ENCODE data around the gene NPAS2.

NPAS2 gene

DNA sequence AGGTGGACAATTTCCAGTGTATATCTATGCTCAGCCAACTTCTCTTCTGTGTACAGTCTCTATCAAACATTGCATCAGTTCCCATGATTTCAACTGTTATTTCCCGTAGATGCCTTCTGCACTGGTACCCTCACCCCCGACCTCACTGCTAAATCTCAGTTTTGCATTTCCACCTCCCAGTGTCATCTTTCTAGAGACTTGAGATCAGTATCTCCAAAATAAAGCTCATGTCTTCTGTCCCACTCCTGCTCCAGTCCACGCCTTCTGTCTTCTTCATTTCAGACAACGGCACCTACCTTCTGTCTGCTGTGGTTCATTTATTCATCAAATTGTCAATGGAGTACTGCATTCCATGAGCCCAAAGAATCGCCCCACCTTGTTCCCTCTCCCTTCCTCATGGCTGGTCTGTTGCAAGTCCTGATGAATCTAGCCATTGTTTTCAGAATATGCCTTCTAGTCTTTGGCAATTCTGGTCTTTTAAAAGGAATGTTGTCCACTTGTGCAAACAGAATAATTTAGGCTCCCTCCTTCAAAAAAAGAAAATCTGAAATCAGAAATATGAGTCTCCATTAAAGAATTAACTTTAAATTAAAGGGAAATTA lies 23.3 kb upstream of the NPAS2 start:
- no peak for DNase-seq

DNA sequence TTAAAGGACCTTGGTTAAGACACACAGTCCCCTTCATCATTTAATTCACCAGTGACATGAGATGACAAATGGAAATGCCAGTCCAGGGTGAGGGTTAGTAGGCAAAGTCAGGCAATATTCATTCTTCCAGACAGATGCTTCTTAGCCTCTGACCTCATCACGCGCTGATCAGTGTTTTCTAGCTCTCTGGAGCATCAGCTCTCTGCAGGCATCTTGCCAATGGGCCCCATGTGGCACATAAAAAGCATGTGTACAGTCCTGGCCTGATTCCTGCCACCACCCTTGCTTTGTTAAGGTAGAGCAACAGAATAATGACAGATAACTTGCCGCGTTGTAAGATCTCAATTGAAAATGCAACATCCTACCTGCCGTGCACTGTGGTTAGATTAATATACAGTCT lies 20.3 kb upstream of the NPAS2 start:
- no peak for DNase-seq

- no peak for DNase-seq
Measured at GRCh38 chr2:100800915-100801314, 19.0 kb upstream of the NPAS2 start.

- no peak for DNase-seq
Measured at GRCh38 chr2:100801402-100801801, 18.5 kb upstream of the NPAS2 start.

GRCh38 chr2:100802066-100802465 lies 17.9 kb upstream of the NPAS2 start:
- DNase-seq = no peak

- DNase-seq = no peak
Measured at GRCh38 chr2:100803334-100803733, 16.6 kb upstream of the NPAS2 start.

- DNase-seq = no peak
Measured at GRCh38 chr2:100806550-100806949, 13.4 kb upstream of the NPAS2 start.

- DNase-seq = no peak
Measured at GRCh38 chr2:100807707-100808106, 12.2 kb upstream of the NPAS2 start.

- no peak for DNase-seq
Measured at GRCh38 chr2:100808582-100808981, 11.4 kb upstream of the NPAS2 start.

DNA sequence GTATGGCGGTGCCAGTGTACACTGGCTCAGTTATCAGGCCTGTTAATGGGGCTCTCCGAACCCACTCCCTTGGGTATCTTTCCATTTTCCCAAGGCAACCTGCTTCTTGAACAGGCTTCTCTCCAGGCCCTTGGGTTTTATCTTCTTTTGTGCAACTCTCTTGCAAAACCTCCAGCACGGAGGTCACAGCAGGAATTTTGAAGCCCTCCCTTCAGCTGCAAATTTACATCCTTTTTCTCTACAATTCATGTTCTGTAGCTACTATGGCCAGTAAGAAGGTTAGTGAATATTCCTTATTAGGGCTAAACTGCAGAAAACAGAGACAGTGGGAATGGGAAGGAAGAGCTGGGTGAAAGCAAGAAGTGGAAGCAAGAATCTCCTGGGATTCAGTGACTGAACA lies 10.4 kb upstream of the NPAS2 start:
- no peak for DNase-seq

GRCh38 chr2:100810603-100811145 lies 9.3 kb upstream of the NPAS2 start:
- no peak for DNase-seq

- no peak for DNase-seq
Measured at GRCh38 chr2:100812116-100812515, 7.8 kb upstream of the NPAS2 start.

DNA sequence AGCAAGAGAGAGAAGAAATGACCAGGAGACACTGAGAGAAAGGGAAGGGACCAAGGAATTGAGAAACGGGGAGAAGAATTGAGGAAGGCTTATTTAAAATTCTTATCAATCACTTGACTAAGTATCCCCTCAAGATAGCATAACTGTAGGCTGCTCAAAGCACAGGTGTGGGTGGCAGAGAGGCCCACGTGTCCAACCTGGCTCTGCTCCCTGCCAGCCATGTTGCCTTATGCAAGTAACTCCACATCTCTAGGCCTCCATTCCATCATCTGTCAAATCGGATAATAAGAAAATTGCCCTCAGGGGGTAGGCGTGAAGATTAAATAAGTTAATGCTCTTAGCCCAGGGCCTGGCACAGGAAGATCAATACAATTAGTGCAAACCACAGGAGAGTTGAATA lies 7.4 kb upstream of the NPAS2 start:
- DNase-seq = no peak

DNA sequence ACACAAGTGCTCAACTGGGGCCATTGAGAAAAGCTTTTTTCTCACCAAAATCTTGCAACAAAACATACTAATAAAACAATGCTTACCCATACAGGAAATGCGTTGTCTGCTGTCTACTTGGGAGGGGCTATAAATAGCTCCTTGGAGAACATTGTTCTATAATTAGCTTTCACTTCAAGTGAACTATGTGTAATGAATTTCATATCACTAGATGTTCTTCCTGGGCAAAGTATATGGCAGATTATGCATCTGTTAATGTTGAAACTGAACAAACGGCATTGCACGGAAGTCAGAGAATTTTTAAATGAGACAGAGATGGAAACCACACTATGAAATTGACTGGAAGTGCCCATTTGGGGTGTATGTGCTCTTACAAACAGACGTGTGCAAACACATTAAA lies 6.4 kb upstream of the NPAS2 start:
- no peak for DNase-seq

- DNase-seq = no peak
Measured at GRCh38 chr2:100814043-100814442, 5.9 kb upstream of the NPAS2 start.

GRCh38 chr2:100814453-100814852 lies 5.5 kb upstream of the NPAS2 start:
- DNase-seq = no peak

- no peak for DNase-seq
Measured at GRCh38 chr2:100817388-100817985, 2.5 kb upstream of the NPAS2 start.

GRCh38 chr2:100818003-100818605 lies 1.8 kb upstream of the NPAS2 start:
- no peak for DNase-seq

DNA sequence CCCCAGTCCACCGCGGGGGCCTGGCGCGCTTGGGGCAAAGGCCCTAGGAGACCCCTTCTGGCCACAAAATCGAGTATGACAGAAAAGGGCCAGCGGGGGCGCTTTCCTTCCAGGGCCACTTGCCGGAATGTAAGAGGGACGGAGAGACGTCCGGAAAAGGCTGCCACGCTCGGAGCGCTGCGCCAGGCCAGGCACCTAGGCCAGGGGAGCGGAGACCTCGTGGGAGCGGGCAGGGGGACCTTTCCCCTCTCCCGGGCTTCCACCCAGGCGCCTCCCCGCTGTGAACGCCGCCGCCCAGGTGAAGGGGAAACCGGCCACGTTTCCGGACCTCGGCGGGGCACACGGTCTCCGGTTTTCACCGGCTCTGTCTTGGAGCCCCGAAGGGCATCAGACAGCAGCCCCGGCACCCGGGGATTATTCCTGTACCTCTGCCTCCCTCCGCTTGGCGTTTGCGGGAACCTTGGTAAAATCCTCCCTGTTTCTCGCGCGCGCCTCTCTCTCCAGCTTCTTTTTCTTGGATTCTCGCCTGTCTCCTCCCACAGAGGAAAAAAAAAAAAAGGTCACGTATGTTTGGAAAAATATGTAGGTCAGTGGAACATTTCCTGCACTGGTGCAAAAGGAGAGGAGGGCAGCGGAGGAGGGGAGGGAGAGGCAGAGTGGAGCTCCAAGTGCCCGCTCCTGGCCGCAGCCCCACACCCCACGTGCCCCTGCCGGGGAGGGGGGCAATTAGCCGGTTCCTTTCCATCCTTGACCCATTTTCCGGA lies 1.2 kb upstream of the NPAS2 start:
- DNase-seq = peak; percentile 43

- DNase-seq = no peak
Measured at GRCh38 chr2:100820273-100820522, 259 bp downstream of the NPAS2 start.

DNA sequence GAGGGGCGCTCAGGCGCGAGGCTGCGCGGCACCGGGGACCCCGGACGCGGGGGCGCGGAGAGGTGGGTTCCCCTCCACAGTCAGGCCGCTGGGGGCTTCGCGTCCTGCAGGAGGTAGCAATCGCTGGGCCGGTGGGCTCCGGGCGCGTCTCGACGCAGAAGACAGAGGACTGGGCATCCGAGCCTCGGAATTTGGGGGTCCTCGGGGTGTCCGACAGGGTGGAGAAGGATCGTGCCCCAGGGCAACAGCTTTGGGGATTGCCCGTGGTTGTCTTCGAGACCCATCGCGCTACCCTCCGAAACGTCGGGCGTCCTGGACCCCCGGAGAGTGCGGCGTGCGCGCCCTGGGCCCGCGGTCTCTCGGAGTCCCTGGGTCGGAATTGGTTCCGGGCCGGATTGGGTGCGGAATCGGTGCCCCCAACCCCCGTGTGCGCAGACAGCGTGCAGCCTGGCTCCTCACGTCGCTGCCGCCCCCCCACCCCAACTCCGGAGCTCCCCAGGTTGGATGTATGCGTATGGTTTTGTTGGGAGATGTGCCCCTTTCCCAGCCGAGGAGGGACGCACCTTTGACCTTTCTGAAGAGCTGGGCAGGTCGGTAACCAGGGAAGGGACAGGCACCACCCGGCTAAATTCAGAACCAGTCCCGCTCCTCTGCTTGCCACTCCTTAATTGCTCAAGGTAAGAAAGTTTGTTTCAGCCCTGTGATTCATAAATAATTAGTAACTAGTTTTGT lies 750 bp downstream of the NPAS2 start:
- peak; percentile 24 for DNase-seq

GRCh38 chr2:100821255-100821910 lies 1.4 kb downstream of the NPAS2 start:
- no peak for DNase-seq

DNA sequence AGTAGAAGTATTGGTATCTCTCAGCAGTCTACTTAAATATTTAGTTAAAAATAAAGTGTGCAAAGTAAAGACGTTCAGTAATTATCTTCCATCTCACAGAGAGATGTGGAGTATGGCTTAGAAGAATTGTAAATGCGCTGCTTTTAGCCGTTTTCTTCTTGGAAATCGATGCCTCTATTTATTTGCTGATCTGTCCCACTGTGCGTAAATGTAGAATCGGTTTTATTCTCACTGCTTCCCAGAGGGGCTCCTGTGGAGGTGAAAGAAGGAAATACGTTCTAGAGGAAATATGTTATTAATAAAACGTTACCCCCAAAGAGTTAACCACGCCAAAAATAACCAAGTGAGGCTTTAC lies 1.9 kb downstream of the NPAS2 start:
- no peak for DNase-seq

Data from stimulated activated CD4-positive, alpha-beta T cell treated with anti-CD3 and anti-CD28 coated beads, Interleukin-15, amount 100 ng/mL, for 24 hours (primary cell).